NCI-H1092 (cell line): ENCODE measurements around the gene CYREN.
"Not testable (repeated sequence)": the region's sequence is repeated elsewhere in the genome, so short reads cannot be mapped to it uniquely, and the experiment has no call there.

Experiments used
- DNase-seq: peaks from one replicate; lab custom pipeline; 2025; lab: John Stamatoyannopoulos, UW

The CYREN gene, protein sequence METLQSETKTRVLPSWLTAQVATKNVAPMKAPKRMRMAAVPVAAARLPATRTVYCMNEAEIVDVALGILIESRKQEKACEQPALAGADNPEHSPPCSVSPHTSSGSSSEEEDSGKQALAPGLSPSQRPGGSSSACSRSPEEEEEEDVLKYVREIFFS

GRCh38 chr7:135170274-135170997 is at the start of gene CYREN:
Gene CYREN, minus strand, starts transcription at chr7:135170707. Its CDS starts 1,785 bp downstream, at chr7:135168922.
- peak; percentile 95 for DNase-seq

GRCh38 chr7:135217645-135218509 is 47.4 kb upstream of the CYREN start:
- DNase-seq, result no peak

- no peak for DNase-seq
These were observed 45.2 kb upstream of the CYREN start for GRCh38 chr7:135215698-135216097.

- no peak for DNase-seq
These were observed 44.7 kb upstream of the CYREN start for GRCh38 chr7:135215180-135215579.

- DNase-seq, result no peak
These were observed 43.3 kb upstream of the CYREN start for GRCh38 chr7:135213831-135214230.

DNA sequence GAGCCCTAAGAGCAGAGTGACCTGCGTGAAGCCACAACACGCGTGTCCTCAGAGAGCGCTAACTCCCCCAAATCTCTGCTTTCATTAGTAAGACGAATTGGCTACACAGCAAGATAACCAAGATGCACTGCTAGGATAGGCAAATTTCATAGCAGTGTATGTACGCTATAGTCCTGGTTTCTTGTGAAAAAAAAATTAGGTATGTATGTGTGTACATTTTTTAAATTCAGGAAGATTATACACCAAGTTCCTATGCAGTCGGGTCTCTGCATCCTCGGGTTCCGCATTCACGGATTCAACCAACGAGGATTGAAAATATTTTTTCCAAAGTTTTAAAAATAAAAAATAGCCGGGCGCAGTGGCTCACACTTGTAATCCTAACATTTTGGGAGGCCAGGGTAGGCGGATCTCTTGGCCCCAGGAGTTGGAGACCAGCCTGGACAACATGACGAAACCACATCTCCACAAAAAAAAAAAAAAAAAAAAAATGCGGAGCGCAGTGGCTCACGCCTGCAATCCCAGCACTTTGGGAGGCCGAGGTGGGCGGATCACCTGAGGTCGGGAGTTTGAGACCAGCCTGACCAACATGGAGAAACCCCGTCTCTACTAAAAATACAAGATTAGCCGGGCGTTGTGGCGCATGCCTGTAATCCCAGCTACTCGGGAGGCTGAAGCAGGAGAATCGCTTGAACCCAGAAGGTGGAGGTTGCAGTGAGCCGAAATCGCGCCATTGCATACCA is 41.6 kb upstream of the CYREN start:
- not testable (repeated sequence) for DNase-seq

GRCh38 chr7:135211179-135211945 is 40.9 kb upstream of the CYREN start, which contains the start of gene WDR91:
Gene WDR91, minus strand, starts transcription at chr7:135211526. Its CDS starts 24 bp downstream, at chr7:135211502.
- DNase-seq, result peak; percentile 91

- peak; percentile 54 for DNase-seq
These were observed 40.3 kb upstream of the CYREN start for GRCh38 chr7:135210888-135211178.

GRCh38 chr7:135209225-135209834 is 38.8 kb upstream of the CYREN start:
- DNase-seq, result no peak

- no peak for DNase-seq
These were observed 37.7 kb upstream of the CYREN start for GRCh38 chr7:135208102-135208793.

- no peak for DNase-seq
These were observed 37.0 kb upstream of the CYREN start for GRCh38 chr7:135207406-135208101.

GRCh38 chr7:135206941-135207391 is 36.5 kb upstream of the CYREN start:
- no peak for DNase-seq

DNA sequence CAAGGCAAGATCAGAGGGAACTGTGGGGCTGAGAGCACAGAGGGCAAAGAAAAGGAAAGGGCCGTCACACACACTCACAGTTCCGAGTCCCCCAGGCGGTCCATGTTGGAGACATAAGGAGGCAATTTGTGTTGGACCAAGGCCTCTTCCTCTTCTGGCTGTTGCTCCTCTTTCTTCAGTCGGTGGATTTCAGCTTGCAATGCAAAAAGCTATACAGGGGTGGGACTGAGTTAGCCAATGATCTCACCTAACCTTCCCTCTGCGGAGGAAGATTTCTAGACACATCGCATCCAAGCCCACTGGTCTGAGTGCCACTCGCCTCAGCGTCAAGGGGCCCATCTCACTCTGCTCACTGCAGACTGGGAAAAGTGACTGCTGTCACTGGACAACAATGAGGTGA is 35.3 kb upstream of the CYREN start:
- no peak for DNase-seq

DNA sequence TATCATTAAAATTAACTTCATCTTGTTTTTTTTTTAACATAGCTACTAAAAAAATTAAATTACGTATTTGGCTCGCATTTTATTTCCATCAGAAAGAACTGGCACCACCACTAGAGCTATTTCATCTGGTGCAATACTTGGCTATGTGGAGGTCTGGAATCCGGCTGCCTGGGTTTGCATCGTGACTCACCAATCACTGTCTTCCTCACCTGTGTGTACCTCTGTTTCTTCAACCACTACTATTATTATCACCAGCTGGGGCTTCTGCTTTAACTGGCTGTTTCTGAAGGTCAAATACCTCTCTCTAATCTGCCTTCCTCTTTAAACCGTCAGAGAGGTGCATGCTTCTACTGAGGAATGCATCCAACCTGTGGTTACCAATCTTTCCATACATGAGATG is 34.4 kb upstream of the CYREN start:
- DNase-seq, result no peak

- DNase-seq, result no peak
These were observed 33.8 kb upstream of the CYREN start for GRCh38 chr7:135204341-135204749.

GRCh38 chr7:135201350-135201749 is 30.8 kb upstream of the CYREN start:
- no peak for DNase-seq

DNA sequence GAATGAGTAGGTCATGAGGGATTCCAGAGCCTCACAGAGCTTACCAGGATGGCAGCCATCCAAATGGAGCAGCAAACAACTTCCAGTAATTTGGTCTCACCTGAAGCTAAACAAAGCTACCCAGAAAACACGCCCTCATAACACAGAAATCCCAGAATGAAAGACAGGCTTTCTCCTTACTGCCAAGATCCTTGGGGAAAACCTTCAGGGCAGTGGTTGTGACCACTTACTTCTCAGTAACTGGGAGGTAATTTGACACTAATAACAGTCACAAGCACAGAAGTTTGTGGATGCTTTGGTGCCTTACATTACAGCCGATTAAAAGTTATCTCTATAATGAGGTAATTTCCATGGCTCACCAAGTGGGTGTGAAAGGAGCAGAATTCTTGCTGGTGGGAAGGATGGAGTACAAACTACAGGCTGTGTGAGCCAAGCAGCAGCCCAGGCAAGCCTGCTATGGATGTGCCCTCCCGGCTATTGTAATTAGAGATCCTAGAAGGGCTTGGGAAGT is 30.4 kb upstream of the CYREN start:
- DNase-seq, result no peak

GRCh38 chr7:135199439-135199838 is 28.9 kb upstream of the CYREN start:
- DNase-seq, result no peak

GRCh38 chr7:135197906-135198655 is 27.6 kb upstream of the CYREN start:
- no peak for DNase-seq
